SK-N-SH treated with all-trans-retinoic acid at 6 μM for 48 hours (cell line): ENCODE data around the gene NRXN2.

Experiments
- ESRRG ChIP-seq: fragments of 250-450 bp; sonication (Bioruptor Pico); IDR thresholded peaks from 2 replicates; pipeline ENCODE4 v1.6.1; 2021; ENCODE audit warnings: mild to moderate bottlenecking
- GLIS3 ChIP-seq: fragments of 250-450 bp; sonication (Bioruptor Pico); IDR thresholded peaks from 2 replicates; pipeline ENCODE4 v1.5.0; 2020; ENCODE audit warnings: mild to moderate bottlenecking, moderate library complexity
- TCF4 ChIP-seq: fragments of 250-450 bp; sonication (Bioruptor Pico); IDR thresholded peaks from 2 replicates; pipeline ENCODE4 v1.8.0; 2021; ENCODE audit warnings: mild to moderate bottlenecking, moderate library complexity, borderline replicate concordance
- ZFP30 ChIP-seq: fragments of 450-650 bp; formaldehyde crosslinking; IDR thresholded peaks from 2 replicates; pipeline ENCODE4 v1.5.0; 2022; ENCODE audit warnings: mild to moderate bottlenecking, moderate library complexity
- ZNF70 ChIP-seq: fragments of 450-650 bp; formaldehyde crosslinking; IDR thresholded peaks from 2 replicates; pipeline ENCODE4 v1.5.0; 2020; ENCODE audit warnings: mild to moderate bottlenecking, moderate library complexity
- TF ChIP-seq, protein P1 (sequence below): fragments of 250-450 bp; sonication (Bioruptor Pico); IDR thresholded peaks from 2 replicates; pipeline ENCODE4 v1.8.0; 2020; ENCODE audit warnings: mild to moderate bottlenecking, moderate library complexity, borderline replicate concordance
- TF ChIP-seq, protein P2 (sequence below): fragments of 250-450 bp; sonication (Bioruptor Pico); IDR thresholded peaks from 2 replicates; pipeline ENCODE4 v1.5.1; 2020; ENCODE audit warnings: low read depth, mild to moderate bottlenecking, moderate library complexity
- TF ChIP-seq, protein P3 (sequence below): fragments of 250-450 bp; sonication (Bioruptor Pico); IDR thresholded peaks from 2 replicates; pipeline ENCODE4 v1.8.0; 2021; ENCODE audit warnings: low read depth, mild to moderate bottlenecking, moderate library complexity, borderline replicate concordance

DNA sequence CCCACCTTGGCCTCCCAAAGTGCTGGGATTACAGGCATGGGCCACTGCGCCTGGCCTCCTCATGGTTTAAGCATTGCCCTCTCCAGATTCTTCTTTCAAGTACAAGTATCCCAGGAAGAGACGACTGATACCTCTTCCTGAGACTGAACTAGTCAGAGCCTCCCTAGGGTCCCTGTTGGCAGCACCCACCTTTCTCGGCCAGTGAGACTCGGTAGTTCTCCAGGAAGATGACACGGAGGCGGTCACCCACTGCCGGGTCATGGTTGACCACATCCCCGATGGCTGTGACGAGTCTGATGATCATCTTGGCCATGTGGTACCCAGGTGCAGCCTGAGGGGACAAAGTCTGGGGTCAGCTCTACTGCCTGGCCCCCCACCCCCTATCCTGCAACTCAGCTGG, 28.1 kb upstream of the NRXN2 start:
- TF ChIP-seq ESRRG (CRISPR knock-in tag) (no peak), ZFP30 (CRISPR knock-in tag) (no peak), GLIS3 (CRISPR knock-in tag) (no peak), ZNF70 (CRISPR knock-in tag) (no peak), TCF4 (CRISPR knock-in tag) (no peak)
- TF ChIP-seq, protein P1, sequence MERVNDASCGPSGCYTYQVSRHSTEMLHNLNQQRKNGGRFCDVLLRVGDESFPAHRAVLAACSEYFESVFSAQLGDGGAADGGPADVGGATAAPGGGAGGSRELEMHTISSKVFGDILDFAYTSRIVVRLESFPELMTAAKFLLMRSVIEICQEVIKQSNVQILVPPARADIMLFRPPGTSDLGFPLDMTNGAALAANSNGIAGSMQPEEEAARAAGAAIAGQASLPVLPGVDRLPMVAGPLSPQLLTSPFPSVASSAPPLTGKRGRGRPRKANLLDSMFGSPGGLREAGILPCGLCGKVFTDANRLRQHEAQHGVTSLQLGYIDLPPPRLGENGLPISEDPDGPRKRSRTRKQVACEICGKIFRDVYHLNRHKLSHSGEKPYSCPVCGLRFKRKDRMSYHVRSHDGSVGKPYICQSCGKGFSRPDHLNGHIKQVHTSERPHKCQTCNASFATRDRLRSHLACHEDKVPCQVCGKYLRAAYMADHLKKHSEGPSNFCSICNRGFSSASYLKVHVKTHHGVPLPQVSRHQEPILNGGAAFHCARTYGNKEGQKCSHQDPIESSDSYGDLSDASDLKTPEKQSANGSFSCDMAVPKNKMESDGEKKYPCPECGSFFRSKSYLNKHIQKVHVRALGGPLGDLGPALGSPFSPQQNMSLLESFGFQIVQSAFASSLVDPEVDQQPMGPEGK = no peak
- TF ChIP-seq, protein P2, sequence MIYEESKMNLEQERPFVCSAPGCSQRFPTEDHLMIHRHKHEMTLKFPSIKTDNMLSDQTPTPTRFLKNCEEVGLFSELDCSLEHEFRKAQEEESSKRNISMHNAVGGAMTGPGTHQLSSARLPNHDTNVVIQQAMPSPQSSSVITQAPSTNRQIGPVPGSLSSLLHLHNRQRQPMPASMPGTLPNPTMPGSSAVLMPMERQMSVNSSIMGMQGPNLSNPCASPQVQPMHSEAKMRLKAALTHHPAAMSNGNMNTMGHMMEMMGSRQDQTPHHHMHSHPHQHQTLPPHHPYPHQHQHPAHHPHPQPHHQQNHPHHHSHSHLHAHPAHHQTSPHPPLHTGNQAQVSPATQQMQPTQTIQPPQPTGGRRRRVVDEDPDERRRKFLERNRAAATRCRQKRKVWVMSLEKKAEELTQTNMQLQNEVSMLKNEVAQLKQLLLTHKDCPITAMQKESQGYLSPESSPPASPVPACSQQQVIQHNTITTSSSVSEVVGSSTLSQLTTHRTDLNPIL (CRISPR knock-in tag) = no peak
- TF ChIP-seq, protein P3, sequence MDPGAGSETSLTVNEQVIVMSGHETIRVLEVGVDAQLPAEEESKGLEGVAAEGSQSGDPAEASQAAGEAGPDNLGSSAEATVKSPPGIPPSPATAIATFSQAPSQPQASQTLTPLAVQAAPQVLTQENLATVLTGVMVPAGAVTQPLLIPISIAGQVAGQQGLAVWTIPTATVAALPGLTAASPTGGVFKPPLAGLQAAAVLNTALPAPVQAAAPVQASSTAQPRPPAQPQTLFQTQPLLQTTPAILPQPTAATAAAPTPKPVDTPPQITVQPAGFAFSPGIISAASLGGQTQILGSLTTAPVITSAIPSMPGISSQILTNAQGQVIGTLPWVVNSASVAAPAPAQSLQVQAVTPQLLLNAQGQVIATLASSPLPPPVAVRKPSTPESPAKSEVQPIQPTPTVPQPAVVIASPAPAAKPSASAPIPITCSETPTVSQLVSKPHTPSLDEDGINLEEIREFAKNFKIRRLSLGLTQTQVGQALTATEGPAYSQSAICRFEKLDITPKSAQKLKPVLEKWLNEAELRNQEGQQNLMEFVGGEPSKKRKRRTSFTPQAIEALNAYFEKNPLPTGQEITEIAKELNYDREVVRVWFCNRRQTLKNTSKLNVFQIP (CRISPR knock-in tag) = no peak
